Neural cell (in vitro differentiated cells): ENCODE measurements around the gene COQ10A. TPM values are rescaled to one million over a fixed set of nuclear protein-coding genes. Genes with fewer than 3 reads are reported as not detected.
"Not testable (repeated sequence)": the region's sequence is repeated elsewhere in the genome, so short reads cannot be mapped to it uniquely, and the experiment has no call there.

ENCODE experiments used
- H2AFZ ChIP-seq: fragments of 200-600, 300-800 bp; sonication (generic), shearing (Covaris generic); 2 replicates; pipeline ENCODE4 v1.6.0; 2014; ENCODE audit warnings: low read depth, mild to moderate bottlenecking, antibody characterized with exemption, low read length, moderate library complexity
- H3F3A ChIP-seq: fragments of 200-600 bp; shearing (Covaris generic); 2 replicates; pipeline ENCODE4 v1.6.1; 2016; ENCODE audit warnings: mild to moderate bottlenecking, moderate library complexity, mixed read lengths, antibody characterized with exemption, low read length; ENCODE audit not compliant: insufficient read depth, poor library complexity, severe bottlenecking
- H3K27ac ChIP-seq: fragments of 200-600, 300-800 bp; sonication (generic), shearing (Covaris generic); 2 replicates; pipeline ENCODE4 v1.5.1; 2014; ENCODE audit warnings: mild to moderate bottlenecking, low read length, moderate library complexity
- H3K27me3 ChIP-seq: fragments of 300-800, 200-600 bp; sonication (generic), shearing (Covaris generic); 2 replicates; pipeline ENCODE4 v1.6.0; 2014; ENCODE audit warnings: mild to moderate bottlenecking, low read depth, low read length, moderate library complexity; ENCODE audit not compliant: insufficient read depth
- H3K36me3 ChIP-seq: fragments of 300-800, 200-600 bp; sonication (generic), shearing (Covaris generic); 2 replicates; pipeline ENCODE4 v1.5.1; 2014; ENCODE audit warnings: mild to moderate bottlenecking, antibody characterized with exemption, low read length, moderate library complexity; ENCODE audit not compliant: insufficient read depth
- H3K4me2 ChIP-seq: fragments of 300-800, 200-600 bp; sonication (generic), shearing (Covaris generic); 2 replicates; pipeline ENCODE4 v1.6.0; 2014; ENCODE audit warnings: mild to moderate bottlenecking, low read length
- H3K4me3 ChIP-seq: fragments of 300-800, 200-600 bp; sonication (generic), shearing (Covaris generic); 2 replicates; pipeline ENCODE4 v1.5.1; 2014; ENCODE audit warnings: mild to moderate bottlenecking, low read length, moderate library complexity
- H3K79me2 ChIP-seq: fragments of 200-600 bp; shearing (Covaris generic); replicated peaks from 2 replicates; pipeline ENCODE4 v1.6.0; 2014; ENCODE audit warnings: mild to moderate bottlenecking, low read length, moderate library complexity; ENCODE audit not compliant: insufficient read depth
- H3K9ac ChIP-seq: fragments of 300-800, 200-600 bp; sonication (generic), shearing (Covaris generic); 2 replicates; pipeline ENCODE4 v1.6.1; 2016; ENCODE audit warnings: mild to moderate bottlenecking, low read length, mixed read lengths
- H3K9me2 ChIP-seq: fragments of 200-600 bp; shearing (Covaris generic); 2 replicates; pipeline ENCODE4 v1.6.1; 2016; ENCODE audit warnings: mild to moderate bottlenecking, low read length, mixed read lengths; ENCODE audit not compliant: insufficient read depth
- H3K9me3 ChIP-seq: fragments of 200-600, 300-800 bp; sonication (generic), shearing (Covaris generic); 2 replicates; pipeline ENCODE4 v1.6.1; 2016; ENCODE audit warnings: mild to moderate bottlenecking, mixed run types, low read length, moderate library complexity, mixed read lengths
- H4K20me1 ChIP-seq: fragments of 200-600 bp; shearing (Covaris generic); 2 replicates; pipeline ENCODE4 v1.6.1; 2016; ENCODE audit warnings: mild to moderate bottlenecking, mixed run types; ENCODE audit not compliant: insufficient read depth
- EP300 ChIP-seq: fragments of 450-650 bp; conservative IDR thresholded peaks from 2 replicates; pipeline ENCODE4 v1.6.1; 2014; ENCODE audit warnings: antibody characterized with exemption, mild to moderate bottlenecking, moderate library complexity; ENCODE audit not compliant: poor library complexity, severe bottlenecking
- EZH2 ChIP-seq: fragments of 200-600, 300-800 bp; shearing (Covaris generic), sonication (generic); IDR thresholded peaks from 2 replicates; pipeline ENCODE4 v1.6.1; 2014; ENCODE audit warnings: antibody characterized with exemption, low read length, borderline replicate concordance, mild to moderate bottlenecking; ENCODE audit not compliant: insufficient read depth, poor library complexity, severe bottlenecking
- MXI1 ChIP-seq: fragments of 450-650 bp; conservative IDR thresholded peaks from 2 replicates; pipeline ENCODE4 v1.6.1; 2014; ENCODE audit warnings: antibody characterized with exemption, mild to moderate bottlenecking; ENCODE audit not compliant: poor library complexity, severe bottlenecking
- POLR2AphosphoS5 ChIP-seq: IDR thresholded peaks from 2 replicates; pipeline ENCODE4 v1.6.1; 2012
- RAD21 ChIP-seq: fragments of 450-650 bp; conservative IDR thresholded peaks from 2 replicates; pipeline ENCODE4 v1.6.1; 2014; ENCODE audit warnings: antibody characterized with exemption, mild to moderate bottlenecking, moderate library complexity
- SMC3 ChIP-seq: fragments of 450-650 bp; conservative IDR thresholded peaks from 2 replicates; pipeline ENCODE4 v1.6.1; 2014; ENCODE audit warnings: antibody characterized with exemption, mild to moderate bottlenecking, moderate library complexity; ENCODE audit not compliant: poor library complexity
- TAF1 ChIP-seq: IDR thresholded peaks from 2 replicates; pipeline ENCODE4 v1.6.1; 2012; ENCODE audit warnings: low read depth
- polyA plus RNA-seq: library from polyadenylated mRNA; depleted of rRNA; stranded (reverse); fragments of >200 nt; gene quantifications from 2 replicates; pipeline ENCODE4 v1.2.3, GENCODE V29; 2014
- TF ChIP-seq, protein P1 (sequence below): IDR thresholded peaks from 2 replicates; pipeline ENCODE4 v1.6.1; 2012; ENCODE audit warnings: borderline replicate concordance
- TF ChIP-seq, protein P2 (sequence below): fragments of 450-650 bp; IDR thresholded peaks from 2 replicates; pipeline ENCODE4 v1.5.1; 2014; ENCODE audit warnings: antibody characterized with exemption, mild to moderate bottlenecking, moderate library complexity; ENCODE audit not compliant: poor library complexity, severe bottlenecking

Gene COQ10A
- polyA plus RNA-seq, 1 donor from 2014 or later, result 56.5 TPM

DNA sequence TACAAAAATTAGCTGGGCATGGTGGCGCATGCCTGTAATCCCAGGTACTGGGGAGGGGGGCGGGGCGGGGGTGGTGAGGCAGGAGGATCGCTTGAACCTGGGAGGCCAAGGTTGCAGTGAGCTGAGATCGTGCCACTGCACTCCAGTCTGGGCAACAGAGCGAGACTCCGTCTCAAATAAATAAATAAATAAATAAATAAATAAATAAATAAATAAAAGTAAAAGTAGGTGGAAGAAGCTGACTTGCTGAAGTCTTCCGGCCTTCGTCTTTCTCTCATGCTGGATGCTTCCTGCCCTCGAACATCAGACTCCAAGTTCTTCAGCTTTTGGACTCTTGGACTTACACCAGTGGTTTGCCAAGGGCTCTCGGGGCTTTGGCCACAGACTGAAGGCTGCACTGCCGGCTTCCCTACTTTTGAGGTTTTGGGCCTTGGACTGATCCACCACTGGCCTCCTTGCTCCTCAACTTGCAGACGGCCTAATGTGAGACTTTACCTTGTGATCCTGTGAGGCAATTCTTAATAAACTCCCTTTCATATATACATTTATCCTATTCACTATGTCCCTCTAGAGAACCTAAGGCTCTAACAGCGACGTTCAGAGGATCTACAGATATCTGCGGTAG, 562 bp upstream of the COQ10A start:
- not testable (repeated sequence) for H4K20me1 ChIP-seq, H3K79me2 ChIP-seq, H3K36me3 ChIP-seq, H3K9me3 ChIP-seq, H3K27me3 ChIP-seq, H3K9me2 ChIP-seq, H3F3A ChIP-seq
- peak overlapping the region; percentile 80 for H3K9ac ChIP-seq
- H3K4me3 ChIP-seq, result peak overlapping the region; percentile 83
- H3K4me2 ChIP-seq, result peak overlapping the region; percentile 63
- H3K27ac ChIP-seq, result peak overlapping the region; percentile 80
- peak overlapping the region; percentile 89 for H2AFZ ChIP-seq

DNA sequence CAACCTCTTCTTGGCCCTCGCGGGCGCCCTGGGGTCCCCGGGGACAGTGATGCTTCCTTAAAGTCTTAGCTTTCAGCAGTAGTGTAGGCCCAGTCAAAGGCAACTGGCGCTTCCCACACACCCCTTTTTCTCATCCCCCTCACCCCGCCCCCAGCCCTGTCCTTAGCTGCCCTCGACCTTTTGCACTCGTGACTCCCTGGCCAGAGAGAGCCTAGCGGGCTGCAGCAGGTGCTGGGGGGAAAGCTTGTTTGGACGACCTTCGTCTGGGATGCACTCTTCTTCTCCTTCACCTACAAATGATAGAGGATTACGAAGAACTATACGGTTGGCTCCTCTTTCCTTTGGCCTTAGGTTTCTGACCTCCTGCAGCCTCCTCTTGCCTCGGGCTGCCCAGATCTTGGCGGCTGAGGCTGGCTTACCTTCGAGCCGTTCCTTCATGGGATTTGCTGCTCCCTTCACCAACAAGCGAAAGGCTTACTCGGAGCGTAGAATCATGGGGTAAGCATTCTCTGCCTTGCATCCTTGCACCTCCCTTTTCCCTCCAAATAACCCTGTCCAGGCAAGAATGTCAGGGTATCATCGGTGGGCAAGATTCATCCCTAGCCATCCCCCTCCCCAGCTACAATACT, 815 bp downstream of the COQ10A start:
- no peaks in the 10 kb centered on the region for H3K9me3 ChIP-seq
- peak overlapping the region; percentile 20 for H3K27ac ChIP-seq
- H2AFZ ChIP-seq, result peak overlapping the region; percentile 40
- peak overlapping the region; percentile 44 for H3K4me2 ChIP-seq
- no peaks in the 10 kb centered on the region for H3K27me3 ChIP-seq
- peak overlapping the region; percentile 80 for H3K9ac ChIP-seq
- no peaks in the 10 kb centered on the region for H3K36me3 ChIP-seq
- peak overlapping the region; percentile 83 for H3K4me3 ChIP-seq
- no peak for TF ChIP-seq EP300
- no peak for TF ChIP-seq MXI1
- TF ChIP-seq RAD21, result no peak
- no peak for TF ChIP-seq EZH2
- no peak for TF ChIP-seq SMC3
- TF ChIP-seq POLR2AphosphoS5, result no peak
- no peak for TF ChIP-seq TAF1
- TF ChIP-seq, protein P1, sequence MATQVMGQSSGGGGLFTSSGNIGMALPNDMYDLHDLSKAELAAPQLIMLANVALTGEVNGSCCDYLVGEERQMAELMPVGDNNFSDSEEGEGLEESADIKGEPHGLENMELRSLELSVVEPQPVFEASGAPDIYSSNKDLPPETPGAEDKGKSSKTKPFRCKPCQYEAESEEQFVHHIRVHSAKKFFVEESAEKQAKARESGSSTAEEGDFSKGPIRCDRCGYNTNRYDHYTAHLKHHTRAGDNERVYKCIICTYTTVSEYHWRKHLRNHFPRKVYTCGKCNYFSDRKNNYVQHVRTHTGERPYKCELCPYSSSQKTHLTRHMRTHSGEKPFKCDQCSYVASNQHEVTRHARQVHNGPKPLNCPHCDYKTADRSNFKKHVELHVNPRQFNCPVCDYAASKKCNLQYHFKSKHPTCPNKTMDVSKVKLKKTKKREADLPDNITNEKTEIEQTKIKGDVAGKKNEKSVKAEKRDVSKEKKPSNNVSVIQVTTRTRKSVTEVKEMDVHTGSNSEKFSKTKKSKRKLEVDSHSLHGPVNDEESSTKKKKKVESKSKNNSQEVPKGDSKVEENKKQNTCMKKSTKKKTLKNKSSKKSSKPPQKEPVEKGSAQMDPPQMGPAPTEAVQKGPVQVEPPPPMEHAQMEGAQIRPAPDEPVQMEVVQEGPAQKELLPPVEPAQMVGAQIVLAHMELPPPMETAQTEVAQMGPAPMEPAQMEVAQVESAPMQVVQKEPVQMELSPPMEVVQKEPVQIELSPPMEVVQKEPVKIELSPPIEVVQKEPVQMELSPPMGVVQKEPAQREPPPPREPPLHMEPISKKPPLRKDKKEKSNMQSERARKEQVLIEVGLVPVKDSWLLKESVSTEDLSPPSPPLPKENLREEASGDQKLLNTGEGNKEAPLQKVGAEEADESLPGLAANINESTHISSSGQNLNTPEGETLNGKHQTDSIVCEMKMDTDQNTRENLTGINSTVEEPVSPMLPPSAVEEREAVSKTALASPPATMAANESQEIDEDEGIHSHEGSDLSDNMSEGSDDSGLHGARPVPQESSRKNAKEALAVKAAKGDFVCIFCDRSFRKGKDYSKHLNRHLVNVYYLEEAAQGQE, result no peak
- TF ChIP-seq, protein P2, sequence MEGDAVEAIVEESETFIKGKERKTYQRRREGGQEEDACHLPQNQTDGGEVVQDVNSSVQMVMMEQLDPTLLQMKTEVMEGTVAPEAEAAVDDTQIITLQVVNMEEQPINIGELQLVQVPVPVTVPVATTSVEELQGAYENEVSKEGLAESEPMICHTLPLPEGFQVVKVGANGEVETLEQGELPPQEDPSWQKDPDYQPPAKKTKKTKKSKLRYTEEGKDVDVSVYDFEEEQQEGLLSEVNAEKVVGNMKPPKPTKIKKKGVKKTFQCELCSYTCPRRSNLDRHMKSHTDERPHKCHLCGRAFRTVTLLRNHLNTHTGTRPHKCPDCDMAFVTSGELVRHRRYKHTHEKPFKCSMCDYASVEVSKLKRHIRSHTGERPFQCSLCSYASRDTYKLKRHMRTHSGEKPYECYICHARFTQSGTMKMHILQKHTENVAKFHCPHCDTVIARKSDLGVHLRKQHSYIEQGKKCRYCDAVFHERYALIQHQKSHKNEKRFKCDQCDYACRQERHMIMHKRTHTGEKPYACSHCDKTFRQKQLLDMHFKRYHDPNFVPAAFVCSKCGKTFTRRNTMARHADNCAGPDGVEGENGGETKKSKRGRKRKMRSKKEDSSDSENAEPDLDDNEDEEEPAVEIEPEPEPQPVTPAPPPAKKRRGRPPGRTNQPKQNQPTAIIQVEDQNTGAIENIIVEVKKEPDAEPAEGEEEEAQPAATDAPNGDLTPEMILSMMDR, result no peak
- H3F3A ChIP-seq, result no peaks in the 10 kb centered on the region
- no peaks in the 10 kb centered on the region for H4K20me1 ChIP-seq
- no peaks in the 10 kb centered on the region for H3K9me2 ChIP-seq
- H3K79me2 ChIP-seq, result no peaks in the 10 kb centered on the region
